ENCODE measurements around the gene PHKA1. TPM values are rescaled to one million over a fixed set of nuclear protein-coding genes. Genes with fewer than 3 reads are reported as not detected.
"Not testable (repeated sequence)": the region's sequence is repeated elsewhere in the genome, so short reads cannot be mapped to it uniquely, and the experiment has no call there.

The PHKA1 gene
- total RNA-seq (1 to 10 TPM; 4.6 to 5.0 TPM), polyA plus RNA-seq (not detected)

DNA sequence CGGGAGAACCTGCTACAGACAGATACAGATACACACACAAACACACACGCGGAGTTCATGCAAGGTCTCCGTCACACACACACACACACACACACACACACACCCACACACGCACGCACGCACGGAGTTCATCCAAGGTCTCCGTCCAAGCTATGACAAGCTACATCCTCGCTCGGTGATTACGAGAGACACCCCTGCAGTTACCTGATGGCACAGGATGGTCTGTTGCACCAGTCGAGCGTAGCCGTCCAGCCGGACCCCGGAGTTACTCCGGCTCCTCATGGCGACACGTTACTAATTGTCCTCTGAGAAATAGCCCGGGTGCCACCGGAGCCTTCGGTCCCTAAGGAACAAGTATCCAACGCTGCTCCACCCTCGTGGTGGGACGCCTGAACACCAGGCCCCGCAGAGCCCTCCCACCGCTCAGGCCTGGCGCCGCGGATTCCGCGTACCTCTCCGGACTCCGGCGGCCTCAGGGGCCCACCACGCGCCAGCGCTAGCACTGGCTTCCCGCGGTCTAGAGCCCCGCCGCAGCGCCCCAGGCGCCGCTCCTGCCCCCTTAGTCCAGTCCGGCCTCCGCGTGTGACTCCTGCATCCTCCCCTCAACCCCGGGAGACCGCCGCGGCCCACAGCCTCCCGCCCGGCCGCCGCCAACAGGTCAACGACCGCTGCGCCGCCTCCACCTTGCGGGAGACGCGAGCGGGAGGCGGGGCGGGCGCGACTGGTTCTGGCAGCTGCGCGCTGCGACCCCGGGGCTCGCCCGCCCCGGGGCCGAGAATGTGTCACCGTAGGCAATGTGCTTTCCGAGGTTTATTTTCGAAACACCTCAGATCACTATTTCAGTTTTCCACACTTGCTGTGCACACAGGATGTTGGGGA lies at the start of gene PHKA1:
Gene PHKA1 (minus strand): TSS at position 708 of the 879 bp plus-strand sequence. CDS start 426 bp downstream, at position 282.
- not testable (repeated sequence) for H3K27ac Mint-ChIP-seq; H3K4me3 ChIP-seq (ENCODE audit: low read length); H3K36me3 Mint-ChIP-seq

DNA sequence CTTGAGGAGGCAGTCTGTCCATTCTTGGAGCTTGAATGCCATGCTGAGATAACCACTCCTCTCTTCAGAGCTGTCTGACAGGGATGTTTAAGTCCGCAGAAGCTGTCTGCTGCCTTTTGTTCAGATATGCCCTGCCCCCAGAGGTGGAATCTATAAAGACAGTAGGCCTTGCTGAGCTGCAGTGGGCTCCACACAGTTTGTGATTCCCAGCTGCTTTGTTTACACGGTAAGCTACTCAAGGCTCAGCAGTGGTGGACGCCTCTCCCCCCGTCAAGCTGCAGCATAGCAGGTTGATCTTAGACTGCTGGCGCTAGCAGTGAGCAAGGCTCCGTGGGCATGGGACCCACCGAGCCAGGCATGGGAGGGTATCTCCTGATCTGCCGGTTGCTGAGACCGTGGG lies 46.3 kb upstream of the PHKA1 start:
- not testable (repeated sequence) for H3K27me3 Mint-ChIP-seq, H3K9me3 Mint-ChIP-seq

More for the DNA sequence above, at the start of gene PHKA1:
- Mint-ChIP-seq H3K27me3 (peaks cover 17 to 19% of the 10 kb centered on the region in 2 donors), H3K4me3 (peak within 1 kb of the TSS; percentile 45 to 82 (median 75))
- H3K36me3 ChIP-seq (ENCODE audit: insufficient read depth, low read length); CTCF ChIA-PET; H3K4me1 Mint-ChIP-seq; H3K4me1 ChIP-seq (ENCODE audit: insufficient read depth, low read length); H3K9me3 Mint-ChIP-seq; POLR2A ChIA-PET; H3K27me3 ChIP-seq (ENCODE audit: insufficient read depth, low read length, poor library complexity, severe bottlenecking); H3K9me3 ChIP-seq (ENCODE audit: low read length): not testable (repeated sequence)
- DNase-seq: peak in 1 of 5 donors; percentile 5
- H3K27ac ChIP-seq (ENCODE audit: low read depth, low read length): peak within 1 kb of the TSS; percentile 9

DNA sequence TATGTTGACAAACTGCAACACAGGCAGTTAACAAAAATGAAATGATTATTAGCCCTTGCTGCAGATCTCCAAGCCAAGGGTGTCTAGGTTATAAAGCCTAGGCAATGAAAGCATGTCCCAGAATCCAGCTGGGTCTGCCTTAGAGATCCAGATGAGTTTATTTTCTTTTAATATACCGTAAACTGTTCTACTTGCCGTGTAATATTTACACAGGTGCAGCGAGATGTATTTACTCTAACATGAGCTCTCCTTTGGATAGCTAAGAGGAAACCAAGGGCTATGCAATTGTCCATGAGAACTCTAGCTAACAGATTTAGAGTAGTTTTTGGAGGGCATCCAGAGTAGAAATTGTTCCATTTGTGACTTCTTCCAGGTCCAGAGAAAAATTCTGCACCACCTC lies 34.4 kb upstream of the PHKA1 start:
- H3K4me1 ChIP-seq (ENCODE audit: insufficient read depth, low read length); H3K4me3 ChIP-seq (ENCODE audit: low read length); H3K27ac ChIP-seq (ENCODE audit: low read depth, low read length); CTCF ChIA-PET; H3K27ac Mint-ChIP-seq; H3K36me3 ChIP-seq (ENCODE audit: insufficient read depth, low read length); H3K9me3 ChIP-seq (ENCODE audit: low read length); H3K4me1 Mint-ChIP-seq; POLR2A ChIA-PET; H3K27me3 ChIP-seq (ENCODE audit: insufficient read depth, low read length, poor library complexity, severe bottlenecking); H3K27me3 Mint-ChIP-seq; H3K4me3 Mint-ChIP-seq; DNase-seq; H3K9me3 Mint-ChIP-seq; H3K36me3 Mint-ChIP-seq: not testable (repeated sequence)

More for the DNA sequence above, 46.3 kb upstream of the PHKA1 start:
- POLR2A ChIA-PET; H3K27ac Mint-ChIP-seq; H3K27me3 ChIP-seq (ENCODE audit: insufficient read depth, low read length, poor library complexity, severe bottlenecking); H3K4me1 Mint-ChIP-seq; H3K27ac ChIP-seq (ENCODE audit: low read depth, low read length); H3K36me3 ChIP-seq (ENCODE audit: insufficient read depth, low read length); H3K4me3 Mint-ChIP-seq; CTCF ChIA-PET; H3K36me3 Mint-ChIP-seq; H3K4me1 ChIP-seq (ENCODE audit: insufficient read depth, low read length); H3K4me3 ChIP-seq (ENCODE audit: low read length); DNase-seq; H3K9me3 ChIP-seq (ENCODE audit: low read length): not testable (repeated sequence)

DNA sequence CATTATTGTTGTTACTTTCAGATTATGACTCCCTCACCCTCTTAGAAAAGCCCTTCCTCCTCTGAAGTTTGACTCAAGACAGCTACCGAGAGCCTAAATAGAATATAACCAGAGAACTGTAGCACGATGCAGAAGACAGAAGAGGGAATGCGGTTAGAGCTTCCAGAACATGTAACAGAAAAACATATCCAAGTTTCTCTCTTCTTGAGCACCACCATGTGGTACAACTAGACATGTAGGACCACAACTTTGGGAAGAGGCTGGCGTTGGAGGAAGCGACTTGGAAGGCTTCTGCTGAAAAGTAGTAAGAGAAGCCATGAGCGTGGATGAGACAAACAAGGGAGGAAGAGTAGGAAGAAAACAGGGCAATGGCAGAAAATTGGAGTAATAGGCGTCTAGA lies 31.4 kb upstream of the PHKA1 start:
- H3K27me3 Mint-ChIP-seq; DNase-seq; CTCF ChIA-PET; H3K36me3 ChIP-seq (ENCODE audit: insufficient read depth, low read length); H3K27ac ChIP-seq (ENCODE audit: low read depth, low read length); H3K9me3 Mint-ChIP-seq; H3K9me3 ChIP-seq (ENCODE audit: low read length); H3K4me3 ChIP-seq (ENCODE audit: low read length); H3K4me1 ChIP-seq (ENCODE audit: insufficient read depth, low read length); H3K36me3 Mint-ChIP-seq; H3K27me3 ChIP-seq (ENCODE audit: insufficient read depth, low read length, poor library complexity, severe bottlenecking); POLR2A ChIA-PET; H3K4me3 Mint-ChIP-seq; H3K4me1 Mint-ChIP-seq; H3K27ac Mint-ChIP-seq: not testable (repeated sequence)

DNA sequence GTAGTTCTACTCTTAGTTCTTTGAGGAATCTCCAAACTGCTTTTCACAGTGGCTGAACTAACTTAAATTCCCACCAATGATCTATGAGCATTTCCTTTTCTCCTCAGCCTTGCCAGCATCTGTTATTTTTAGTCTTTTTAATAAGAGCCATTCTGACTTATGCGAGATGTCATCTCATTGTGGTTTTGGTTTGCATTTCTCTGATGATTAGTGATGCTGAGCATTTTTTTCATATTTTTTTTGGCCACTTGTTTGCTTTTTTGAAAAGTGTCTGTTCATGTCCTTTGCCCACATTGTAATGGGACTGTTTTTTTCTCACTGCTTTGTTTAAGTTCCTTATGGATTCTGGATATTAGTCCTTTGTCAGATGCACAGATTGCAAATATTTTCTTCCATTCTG lies 21.5 kb upstream of the PHKA1 start:
- ChIA-PET CTCF (no interaction called here), POLR2A (no interaction called here)
- Mint-ChIP-seq H3K4me3 (no peak overlapping the region), H3K27me3 (peaks cover 21 to 41% of the 10 kb centered on the region in 2 donors), H3K27ac (no peak overlapping the region), H3K4me1 (no peaks in the 10 kb centered on the region), H3K36me3 (no peaks in the 10 kb centered on the region), H3K9me3 (peaks cover 0 to 2% (median 0%) of the 10 kb centered on the region in 5 donors)
- Histone ChIP-seq H3K9me3 (ENCODE audit: low read length) (no peaks in the 10 kb centered on the region), H3K36me3 (ENCODE audit: insufficient read depth, low read length) (no peaks in the 10 kb centered on the region), H3K27ac (ENCODE audit: low read depth, low read length) (no peak overlapping the region), H3K27me3 (ENCODE audit: insufficient read depth, low read length, poor library complexity, severe bottlenecking) (no peaks in the 10 kb centered on the region), H3K4me3 (ENCODE audit: low read length) (no peak overlapping the region), H3K4me1 (ENCODE audit: insufficient read depth, low read length) (no peaks in the 10 kb centered on the region)
- DNase-seq: no peak

DNA sequence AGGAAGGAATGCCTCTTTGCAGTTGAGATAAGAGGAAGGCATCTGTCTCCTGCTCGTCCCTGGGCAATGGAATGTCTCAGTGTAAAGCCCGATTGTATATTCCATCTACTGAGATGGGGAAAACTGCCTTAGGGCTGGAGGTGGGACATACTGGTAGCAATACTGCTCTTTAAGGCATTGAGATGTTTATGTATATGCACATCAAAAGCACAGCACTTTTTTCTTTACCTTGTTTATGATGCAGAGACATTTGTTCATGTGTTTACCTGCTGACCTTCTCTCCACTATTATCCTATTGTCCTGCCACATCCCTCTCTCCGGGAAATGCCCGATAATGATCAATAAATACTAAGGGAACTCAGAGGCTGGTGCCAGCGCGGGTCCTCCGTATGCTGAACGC lies 19.5 kb upstream of the PHKA1 start:
- H3K36me3 Mint-ChIP-seq; H3K27ac Mint-ChIP-seq; H3K4me1 Mint-ChIP-seq; H3K27ac ChIP-seq (ENCODE audit: low read depth, low read length); H3K9me3 ChIP-seq (ENCODE audit: low read length); H3K9me3 Mint-ChIP-seq; DNase-seq; H3K36me3 ChIP-seq (ENCODE audit: insufficient read depth, low read length); H3K4me3 ChIP-seq (ENCODE audit: low read length); POLR2A ChIA-PET; CTCF ChIA-PET; H3K4me3 Mint-ChIP-seq; H3K4me1 ChIP-seq (ENCODE audit: insufficient read depth, low read length); H3K27me3 ChIP-seq (ENCODE audit: insufficient read depth, low read length, poor library complexity, severe bottlenecking): not testable (repeated sequence)
- peaks cover 21 to 40% of the 10 kb centered on the region in 2 donors for H3K27me3 Mint-ChIP-seq

DNA sequence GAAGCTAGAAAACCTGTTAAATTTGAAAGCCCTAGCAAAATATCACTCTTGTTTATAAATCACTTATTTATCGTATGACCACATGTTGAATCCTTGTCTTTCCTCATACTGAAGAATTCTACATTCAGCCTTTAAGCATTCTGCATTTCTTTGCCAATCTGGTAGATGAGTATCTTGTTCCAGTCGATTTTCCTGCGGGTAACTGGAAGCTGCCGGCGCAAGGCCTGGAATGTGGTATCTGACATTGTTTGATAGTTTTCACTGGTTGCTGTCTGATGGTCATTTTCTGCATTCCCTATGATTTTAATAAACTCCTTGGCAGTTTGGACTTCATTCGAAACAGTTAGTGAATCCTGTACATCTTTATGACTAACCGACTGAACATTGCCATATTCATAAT lies 13.7 kb upstream of the PHKA1 start:
- Mint-ChIP-seq H3K9me3 (no peaks in the 10 kb centered on the region), H3K4me3 (no peak overlapping the region), H3K4me1 (no peaks in the 10 kb centered on the region), H3K36me3 (no peaks in the 10 kb centered on the region), H3K27ac (no peak overlapping the region), H3K27me3 (peaks cover 0 to 17% of the 10 kb centered on the region in 2 donors)
- H3K36me3 ChIP-seq (ENCODE audit: insufficient read depth, low read length): no peaks in the 10 kb centered on the region
- H3K9me3 ChIP-seq (ENCODE audit: low read length): no peaks in the 10 kb centered on the region
- ChIA-PET POLR2A (no interaction called here), CTCF (no interaction called here)
- H3K27ac ChIP-seq (ENCODE audit: low read depth, low read length): no peak overlapping the region
- H3K4me1 ChIP-seq (ENCODE audit: insufficient read depth, low read length): no peaks in the 10 kb centered on the region
- H3K4me3 ChIP-seq (ENCODE audit: low read length): no peak overlapping the region
- DNase-seq: no peak
- H3K27me3 ChIP-seq (ENCODE audit: insufficient read depth, low read length, poor library complexity, severe bottlenecking): no peaks in the 10 kb centered on the region

DNA sequence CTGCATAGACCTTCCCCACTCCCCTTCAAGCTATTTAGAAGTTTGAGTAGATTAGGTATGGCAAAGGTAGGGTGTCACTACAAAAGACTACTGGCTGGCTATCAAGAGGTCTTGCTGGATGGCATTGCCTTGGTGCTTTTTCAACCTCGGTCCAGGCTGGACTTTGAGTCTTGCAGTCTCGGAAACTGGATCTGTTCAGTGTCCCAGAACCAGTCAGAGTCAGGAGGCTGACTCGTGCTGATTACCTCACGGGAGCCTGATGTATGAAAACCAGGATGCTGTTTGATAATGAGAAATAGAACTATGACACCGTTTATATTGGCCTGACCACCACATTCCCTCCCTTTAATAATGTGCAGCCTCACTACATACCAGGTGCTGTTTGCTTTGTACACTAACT lies 2.7 kb upstream of the PHKA1 start:
- Mint-ChIP-seq H3K9me3 (no peaks in the 10 kb centered on the region), H3K36me3 (no peaks in the 10 kb centered on the region), H3K27ac (no peak overlapping the region), H3K4me1 (peaks cover 0 to 8% (median 3%) of the 10 kb centered on the region in 3 donors), H3K27me3 (peaks cover 16 to 21% of the 10 kb centered on the region in 2 donors), H3K4me3 (peak overlapping the region in 1 of 7 donors; percentile 41)
- Histone ChIP-seq H3K27me3 (ENCODE audit: insufficient read depth, low read length, poor library complexity, severe bottlenecking) (no peaks in the 10 kb centered on the region), H3K9me3 (ENCODE audit: low read length) (no peaks in the 10 kb centered on the region), H3K27ac (ENCODE audit: low read depth, low read length) (no peak overlapping the region), H3K4me1 (ENCODE audit: insufficient read depth, low read length) (no peaks in the 10 kb centered on the region), H3K36me3 (ENCODE audit: insufficient read depth, low read length) (no peaks in the 10 kb centered on the region), H3K4me3 (ENCODE audit: low read length) (no peak overlapping the region)
- CTCF ChIA-PET: no interaction called here
- POLR2A ChIA-PET: no interaction called here
- no peak for DNase-seq
